SKM-1 (cell line): ENCODE data around the gene RGS5.

Experiments
- DNase-seq: peaks from one replicate; lab custom pipeline; 2025; ENCODE audit not compliant: unreplicated experiment; lab: John Stamatoyannopoulos, UW

The RGS5 gene

DNA sequence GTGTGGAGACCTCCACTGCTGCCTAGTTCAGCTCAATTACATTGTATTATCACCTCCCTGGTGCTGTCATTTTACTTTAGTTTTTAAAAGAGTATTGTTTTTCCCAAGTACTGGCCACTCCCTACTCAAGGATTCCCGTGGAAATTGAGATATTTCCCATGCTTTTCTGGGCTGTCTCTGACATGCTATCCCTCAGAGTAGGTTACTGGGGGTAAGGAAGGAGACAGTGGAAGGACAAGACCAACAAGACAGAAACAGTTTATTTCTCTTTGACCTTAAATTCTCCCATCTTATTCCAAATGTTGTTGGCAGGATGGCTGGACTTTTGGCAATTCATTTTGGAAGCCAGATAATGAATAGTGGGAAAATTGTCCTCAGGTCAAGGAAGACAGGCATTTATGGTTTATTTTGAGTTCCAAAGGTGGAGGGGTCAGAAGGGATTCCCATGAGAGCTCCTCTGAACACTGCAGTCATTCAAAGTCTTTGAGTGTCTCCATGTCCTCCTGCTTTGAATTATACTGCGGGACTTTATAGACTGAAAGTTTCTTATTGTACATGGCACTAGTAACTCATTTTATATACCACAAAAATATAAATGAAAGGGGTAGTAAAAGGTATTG is 20.3 kb downstream of the RGS5 start:
- no peak for DNase-seq

DNA sequence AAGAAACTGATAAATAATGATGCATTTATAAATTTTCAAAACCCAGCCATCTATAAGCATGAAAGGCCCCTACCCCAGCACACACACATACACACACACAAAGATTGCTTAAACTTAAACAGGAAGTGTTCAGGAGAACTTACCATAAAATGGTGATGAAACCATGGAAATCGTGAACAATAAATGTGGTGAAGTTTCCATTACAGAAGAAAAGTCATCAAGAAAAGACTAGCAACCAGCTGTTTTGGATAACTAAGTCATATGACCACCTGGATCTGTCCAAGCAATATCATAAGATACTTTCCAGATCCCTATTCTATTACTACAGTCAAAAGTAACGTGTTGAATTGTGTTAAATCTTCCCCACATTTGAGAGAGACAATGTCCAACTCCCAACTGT is 24.1 kb downstream of the RGS5 start:
- DNase-seq: peak; percentile 29

- DNase-seq: no peak
Measured at GRCh38 chr1:163176797-163177196, 25.9 kb downstream of the RGS5 start.

DNA sequence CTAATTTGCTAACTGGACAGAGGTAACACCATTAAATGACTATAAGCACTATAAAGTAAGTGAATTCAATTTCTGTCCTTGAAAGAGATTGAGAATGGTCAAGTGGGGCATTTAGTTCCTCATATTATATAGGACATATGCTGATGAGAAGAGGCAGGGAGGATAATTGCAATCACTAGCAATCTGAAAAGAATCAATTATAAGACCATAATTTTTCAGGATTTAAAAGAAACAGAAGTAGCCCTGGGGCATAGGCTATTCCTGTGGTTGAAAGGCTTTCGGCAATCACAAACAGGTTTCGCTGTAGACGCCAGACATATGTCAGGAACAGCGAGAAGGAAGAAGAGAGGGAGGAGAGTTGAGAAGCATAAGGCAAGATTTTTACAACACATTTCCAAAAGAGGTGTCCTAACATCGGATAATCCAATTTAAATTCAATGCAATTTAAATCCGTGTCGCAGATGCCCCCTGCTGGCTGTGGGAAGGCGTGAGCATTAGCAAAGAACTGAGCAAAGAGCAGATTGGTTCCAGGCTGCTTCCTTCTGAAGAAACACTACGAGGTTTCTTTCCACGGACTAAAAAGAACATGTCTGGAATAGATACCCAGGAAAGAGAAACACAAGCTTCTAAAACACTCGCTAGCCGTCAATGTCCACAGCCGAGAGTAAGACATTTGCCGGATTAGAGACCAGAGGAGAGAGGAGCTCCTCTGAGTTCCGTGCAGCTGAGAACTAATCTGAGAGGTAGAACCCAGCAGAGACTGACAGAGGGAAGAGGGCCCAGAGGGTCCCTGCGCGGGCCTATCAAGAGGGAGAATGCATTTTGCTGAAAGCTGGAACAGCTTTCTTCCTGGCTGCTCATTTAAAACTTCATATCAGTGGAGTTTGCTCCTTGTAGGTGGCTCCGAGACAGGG is 27.9 kb downstream of the RGS5 start:
- DNase-seq: peak; percentile 63

- no peak for DNase-seq
Measured at GRCh38 chr1:163173121-163173520, 29.6 kb downstream of the RGS5 start.

GRCh38 chr1:163172596-163172995 is 30.1 kb downstream of the RGS5 start:
- no peak for DNase-seq

DNA sequence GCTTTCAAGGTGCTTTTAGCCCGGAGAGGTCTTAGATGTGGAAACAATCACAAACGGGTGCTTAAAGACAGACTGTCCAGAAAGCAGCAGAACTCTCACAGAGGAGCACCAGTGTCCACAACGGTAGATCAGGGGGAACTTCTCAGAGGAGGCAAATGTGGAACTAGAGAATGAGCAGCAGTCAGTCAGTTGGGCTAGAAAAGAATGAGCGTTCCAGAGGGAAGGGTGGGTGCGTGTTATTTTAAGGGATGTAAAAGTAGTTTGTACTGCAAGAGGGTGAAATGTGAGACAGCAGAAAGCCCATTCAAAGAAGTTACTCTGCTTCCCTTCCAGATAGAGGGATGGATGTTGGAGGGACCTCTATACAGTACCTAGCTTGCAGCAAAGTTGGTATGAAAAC is 30.9 kb downstream of the RGS5 start:
- DNase-seq: no peak

- no peak for DNase-seq
Measured at GRCh38 chr1:163170975-163171676, 31.6 kb downstream of the RGS5 start.

- no peak for DNase-seq
Measured at GRCh38 chr1:163170331-163170730, 32.4 kb downstream of the RGS5 start.

GRCh38 chr1:163169553-163169952 is 33.2 kb downstream of the RGS5 start:
- no peak for DNase-seq

DNA sequence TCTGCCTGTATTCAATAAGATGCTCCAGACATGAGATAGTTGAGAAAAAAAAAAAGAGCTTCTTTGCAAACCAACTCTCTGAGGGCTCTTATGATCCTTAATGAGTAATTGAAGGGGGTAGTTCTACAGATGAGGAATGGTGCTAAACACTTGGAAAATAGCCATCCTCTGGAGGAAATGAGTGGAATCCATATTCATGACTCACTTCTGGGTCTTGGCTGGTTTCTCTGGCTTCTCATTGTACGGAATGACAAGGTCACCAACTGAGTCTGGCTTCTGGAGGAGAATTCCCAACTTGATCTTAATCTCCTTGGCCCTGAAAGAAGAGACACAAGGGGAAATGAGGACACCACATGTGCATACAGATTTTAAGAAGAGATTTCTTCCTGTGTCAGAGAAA is 34.7 kb downstream of the RGS5 start:
- no peak for DNase-seq

DNA sequence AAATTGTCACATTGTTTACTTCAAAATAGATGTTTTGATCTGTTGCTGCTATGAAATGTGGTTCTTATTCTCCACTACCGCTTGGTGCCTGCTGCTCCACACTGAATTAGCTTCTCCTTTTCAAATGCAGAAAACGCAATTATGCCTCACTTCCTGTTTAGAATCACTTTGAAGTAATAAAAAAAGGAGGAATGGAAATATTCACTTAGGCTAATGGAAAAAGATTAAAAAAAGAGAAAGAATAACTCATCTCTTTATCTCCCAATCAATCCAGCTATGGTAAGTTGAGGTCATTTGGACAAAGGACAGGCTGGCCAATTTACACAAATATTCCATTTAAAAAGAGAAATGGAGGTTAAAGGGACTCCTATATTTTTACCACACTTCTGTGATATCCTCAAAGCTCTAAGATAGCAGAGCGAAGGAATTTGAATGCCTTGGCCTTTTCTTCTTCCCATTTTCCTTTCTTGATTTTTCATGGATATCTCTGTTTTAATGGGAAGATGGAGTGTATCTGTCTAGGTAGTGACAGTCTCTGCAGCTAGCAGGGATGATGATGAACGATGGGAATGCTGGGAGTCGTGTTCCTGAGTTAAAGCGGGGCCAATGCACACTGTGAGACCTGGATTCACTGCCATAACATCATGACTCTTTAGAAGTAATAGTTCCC is 35.7 kb downstream of the RGS5 start:
- DNase-seq: no peak

DNA sequence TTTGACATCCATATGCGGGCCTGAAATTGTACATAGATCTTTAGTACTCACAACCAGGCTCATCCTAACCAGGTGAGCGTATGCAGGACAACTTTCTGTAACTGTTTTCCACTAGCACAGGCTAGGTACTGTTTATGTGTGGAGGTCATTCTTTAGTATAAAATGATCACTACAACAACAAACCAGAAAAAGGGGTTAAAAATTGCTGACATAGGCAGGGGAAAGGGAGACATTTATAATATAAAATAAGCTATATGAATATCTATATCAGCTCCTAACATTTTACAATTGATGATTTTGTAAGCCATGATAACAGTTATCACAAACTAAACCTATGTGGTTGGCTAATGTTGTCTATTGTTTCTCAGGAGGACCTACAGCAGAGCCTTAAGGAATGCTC is 37.6 kb downstream of the RGS5 start:
- DNase-seq: no peak

GRCh38 chr1:163163881-163164582 is 38.7 kb downstream of the RGS5 start:
- no peak for DNase-seq

DNA sequence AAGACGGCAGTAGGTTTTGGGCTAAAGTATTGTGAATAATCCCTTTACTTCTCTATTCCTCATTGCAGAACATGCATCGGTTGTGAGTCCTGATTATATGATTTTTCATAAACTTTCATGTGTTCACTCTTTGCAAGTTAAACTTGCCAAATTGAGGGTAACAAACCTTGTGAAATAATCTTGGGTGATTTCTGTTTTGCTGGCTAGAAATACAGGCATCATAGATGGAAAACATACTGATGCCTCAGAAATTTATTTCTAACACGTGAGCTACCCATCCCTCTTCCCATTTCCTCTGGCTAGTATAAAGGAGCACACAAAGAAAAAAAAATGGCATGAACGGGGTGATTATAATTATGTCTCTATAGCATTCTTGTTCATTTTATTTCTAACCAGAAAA is 39.6 kb downstream of the RGS5 start:
- DNase-seq: no peak

DNA sequence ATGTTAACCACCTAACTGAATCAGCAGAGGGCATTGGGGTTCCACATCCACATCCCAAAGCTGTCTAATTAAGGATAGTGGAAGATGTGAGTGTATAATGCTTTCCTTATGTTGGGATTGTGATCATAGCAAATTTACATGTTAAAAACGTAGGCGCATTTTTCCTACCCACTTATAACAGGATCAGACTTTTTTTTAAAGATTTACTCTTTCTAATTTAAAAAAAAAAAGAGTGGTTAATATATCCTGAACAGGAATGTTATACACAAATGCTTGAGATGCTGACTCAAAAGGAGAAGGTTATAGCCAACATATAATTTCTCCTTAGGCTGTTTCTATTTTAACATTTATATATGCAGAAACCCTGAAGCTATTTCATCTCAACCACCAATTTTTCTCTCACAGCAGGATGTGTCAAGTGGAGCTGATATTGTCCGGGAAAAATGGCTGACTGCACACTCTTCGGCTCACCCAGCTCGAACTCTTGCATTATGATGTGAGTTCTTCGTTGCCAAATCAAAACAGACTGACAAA is 40.3 kb downstream of the RGS5 start:
- no peak for DNase-seq

DNA sequence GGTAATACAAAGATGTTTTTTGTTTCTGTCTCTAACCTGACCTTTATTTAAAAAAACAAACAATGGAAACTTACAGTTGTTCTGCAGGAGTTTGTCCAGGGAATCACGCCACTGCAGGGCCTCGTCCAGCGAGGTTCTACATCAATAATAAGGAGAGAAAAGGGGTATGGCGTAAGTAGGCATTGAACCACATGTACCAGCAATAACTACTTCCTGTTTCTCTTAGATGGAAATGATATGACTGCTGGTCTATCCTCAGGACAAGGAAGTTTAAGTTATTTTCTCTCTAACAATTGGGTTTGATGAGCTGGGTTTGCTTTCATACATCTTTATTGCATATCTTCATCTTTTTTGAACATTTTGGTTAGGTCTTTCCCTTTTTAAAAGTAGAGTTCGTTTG is 40.9 kb downstream of the RGS5 start:
- DNase-seq: peak; percentile 91

GRCh38 chr1:163161337-163161736 is 41.4 kb downstream of the RGS5 start:
- no peak for DNase-seq

GRCh38 chr1:163155606-163156005 is 47.1 kb downstream of the RGS5 start:
- no peak for DNase-seq

DNA sequence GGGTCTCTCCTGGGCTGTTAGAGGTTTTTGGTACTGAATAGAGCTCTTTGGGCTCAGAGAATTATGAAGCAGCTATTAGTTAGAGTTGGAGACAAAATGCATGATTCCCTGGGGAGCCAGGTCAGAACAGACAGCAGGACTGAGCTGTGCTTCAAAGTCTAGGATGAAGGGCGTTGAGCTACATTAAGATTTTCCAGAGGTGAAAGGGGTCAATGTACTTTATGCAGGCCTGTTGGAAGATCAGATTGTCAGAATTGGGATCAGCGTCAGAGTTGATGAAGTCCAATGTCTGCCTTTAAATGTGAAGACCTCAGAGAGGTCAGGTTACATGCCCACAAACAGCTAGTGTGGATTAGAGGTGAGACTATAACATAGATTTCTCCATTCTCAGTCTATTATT is 53.8 kb downstream of the RGS5 start:
- no peak for DNase-seq

DNA sequence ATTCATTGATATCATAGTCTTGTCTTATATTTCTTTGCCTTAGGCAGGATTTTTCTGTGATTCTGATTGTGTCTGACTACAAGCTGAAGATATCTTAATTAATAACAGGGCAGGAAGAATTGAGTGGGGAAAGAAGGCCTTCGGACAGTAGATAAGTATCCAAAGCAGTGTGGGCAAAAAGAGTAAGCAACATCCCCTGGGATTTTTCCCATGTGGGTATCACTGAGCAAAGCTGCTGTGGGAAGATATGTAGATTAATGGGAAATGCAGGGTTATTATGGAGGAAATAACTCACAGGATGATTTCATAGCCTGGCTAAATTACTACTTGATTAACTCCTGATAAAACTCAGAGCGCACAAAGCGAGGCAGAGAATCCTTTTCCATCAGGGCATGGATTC is 55.7 kb downstream of the RGS5 start:
- no peak for DNase-seq
